ENCODE data around the gene TNNT1.

DNA sequence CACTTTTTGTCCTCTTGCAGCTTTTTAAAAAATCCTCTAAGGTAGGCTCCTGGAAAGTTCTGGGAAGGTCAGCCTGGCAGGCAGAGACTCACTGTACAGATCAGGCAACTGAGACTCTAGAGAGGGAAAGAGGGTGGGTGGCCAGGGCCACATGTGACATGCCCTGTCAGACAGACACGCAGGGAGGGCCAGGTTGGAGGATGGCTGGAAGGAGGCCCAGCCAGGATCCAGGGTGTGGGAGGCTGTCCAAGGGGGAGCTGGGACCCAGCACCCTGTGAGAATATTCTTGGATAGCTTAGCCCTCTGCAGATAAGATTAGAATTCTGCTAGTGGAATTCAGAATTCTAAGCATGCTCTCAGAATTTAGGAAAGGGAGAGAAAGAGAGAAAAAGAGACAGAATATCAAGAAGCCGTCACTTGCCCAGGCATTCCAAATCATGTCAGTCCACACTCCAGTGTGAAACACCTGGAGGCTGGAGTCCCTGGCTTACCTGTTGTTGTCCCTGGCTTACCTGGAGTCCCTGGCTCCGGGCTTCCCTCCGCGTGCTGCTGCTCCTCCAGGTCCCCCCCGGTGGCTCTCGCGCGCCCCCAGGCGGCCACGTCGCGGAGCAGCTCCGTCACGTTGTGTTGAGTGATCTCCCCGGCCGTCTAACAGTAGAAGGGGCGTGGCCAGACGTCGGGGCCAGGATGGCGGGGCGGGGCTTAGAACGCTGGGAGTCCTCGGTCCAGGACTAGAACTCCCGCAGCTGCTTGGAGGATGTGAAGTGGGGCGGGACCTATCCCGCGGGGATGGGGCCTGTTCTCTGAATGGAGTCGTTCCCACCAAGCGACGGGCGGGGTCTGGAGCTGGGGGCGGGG, 11.4 kb upstream of the TNNT1 start:
- peak; percentile 17 to 92 (median 82) for TF ChIP-seq CTCF (IDR thresholded peaks at IDR 0.05)
- no peak for TF ChIP-seq POLR2A (IDR thresholded peaks at IDR 0.05)

Data from Peyer's patch (tissue), 4 donors.